A549 (cell line): ENCODE data around the gene ZHX3. TPM values are rescaled to one million over a fixed set of nuclear protein-coding genes. Genes with fewer than 3 reads are reported as not detected.

Source experiments
- ATAC-seq, 2 experiments: fragments of 200-7000 bp in 1 of 2; fragments of >200 bp in 1 of 2; cut with Nextera tagmentation in 1 of 2; cut with Tn5 transposase in 1 of 2; 3 replicates each; pipeline versions ENCODE4 v1.8.0 to v1.9.1; 2018 to 2020; ENCODE audit warnings: mild to moderate bottlenecking in 1 of 2, moderate library complexity in 1 of 2
- CTCF ChIA-PET: fragments of 300-600 bp; sonication (Branson Sonifier 250); formaldehyde crosslinking; extraction: SDS; loops from one replicate; lab custom pipeline; 2021; ENCODE audit warnings: antibody characterized with exemption, inconsistent platforms; lab: Yijun Ruan, JAX
- POLR2A ChIA-PET: fragments of 350-600 bp; formaldehyde crosslinking; extraction: SDS; loops from one replicate; lab custom pipeline; 2021; ENCODE audit warnings: antibody characterized with exemption, inconsistent platforms; lab: Yijun Ruan, JAX
- DNase-seq, 2 experiments: peaks; one replicate each; pipeline versions ENCODE4 v3.0.0 to v3.0.0-alpha.2; 2011 to 2016; ENCODE audit warnings: low read depth in 1 of 2, low spot score in 1 of 2
- FAIRE-seq: peaks from 2 replicates; lab custom pipeline; 2011; peaks lifted over from hg19 to GRCh38; lab: Jason Lieb, UNC
- H3K27ac ChIP-seq, 2 experiments: fragments of >200 bp; sonication (Bioruptor Twin); formaldehyde crosslinking; 3 replicates each; pipeline ENCODE4 v1.5.1; 2016 to 2017
- H3K4me1 ChIP-seq: fragments of >200 bp; sonication (Bioruptor Twin); formaldehyde crosslinking; 3 replicates; pipeline ENCODE4 v1.6.1; 2016
- H3K4me2 ChIP-seq: fragments of >200 bp; sonication (Bioruptor Twin); formaldehyde crosslinking; 3 replicates; pipeline ENCODE4 v1.6.1; 2016
- H3K4me3 ChIP-seq: fragments of >200 bp; sonication (Bioruptor Twin); formaldehyde crosslinking; 3 replicates; pipeline ENCODE4 v1.5.1; 2016
- H3K9me3 ChIP-seq: fragments of >200 bp; sonication (Bioruptor Twin); formaldehyde crosslinking; 3 replicates; pipeline ENCODE4 v1.6.1; 2016
- BCL3 ChIP-seq: fragments of >200 bp; sonication (Bioruptor Twin); formaldehyde crosslinking; IDR thresholded peaks from 3 replicates; pipeline ENCODE4 v1.6.1; 2016
- CBX2 ChIP-seq: fragments of 200-600 bp; sonication (generic); IDR thresholded peaks from 2 replicates; pipeline ENCODE4 v1.6.1; 2016; ENCODE audit warnings: low read depth, mild to moderate bottlenecking, borderline replicate concordance
- CBX8 ChIP-seq: fragments of 200-600 bp; sonication (generic); IDR thresholded peaks from 2 replicates; pipeline ENCODE4 v1.6.1; 2016
- CHD4 ChIP-seq: fragments of 200-600 bp; sonication (generic); IDR thresholded peaks from 2 replicates; pipeline ENCODE4 v1.6.1; 2016; ENCODE audit warnings: antibody characterized with exemption, mild to moderate bottlenecking, borderline replicate concordance
- E2F6 ChIP-seq: IDR thresholded peaks from 2 replicates; pipeline ENCODE4 v1.6.1; 2012; ENCODE audit warnings: low read depth, borderline replicate concordance
- FOSL2 ChIP-seq, 2 experiments: fragments of 450-650 bp in 1 of 2; fragments of >200 bp in 1 of 2; sonication (Bioruptor Twin) in 1 of 2; formaldehyde crosslinking; IDR thresholded peaks; 2 replicates each; pipeline versions ENCODE4 v1.5.0 to v1.6.1; 2016 to 2020; ENCODE audit warnings: mild to moderate bottlenecking in 1 of 2, moderate library complexity in 1 of 2
- HDAC2 ChIP-seq: fragments of 200-600 bp; sonication (generic); IDR thresholded peaks from 2 replicates; pipeline ENCODE4 v1.6.1; 2016
- HES2 ChIP-seq: fragments of >200 bp; sonication (Bioruptor Twin); formaldehyde crosslinking; IDR thresholded peaks from 2 replicates; pipeline ENCODE4 v1.6.1; 2016
- HEYL ChIP-seq: fragments of 250-450 bp; sonication (Bioruptor Pico); IDR thresholded peaks from 2 replicates; pipeline ENCODE4 v1.8.0; 2021; ENCODE audit warnings: mild to moderate bottlenecking, moderate library complexity
- HOXB13 ChIP-seq: fragments of 250-450 bp; sonication (Bioruptor Pico); IDR thresholded peaks from 2 replicates; pipeline ENCODE4 v1.5.0; 2020; ENCODE audit warnings: low read depth, mild to moderate bottlenecking, moderate library complexity
- JUNB ChIP-seq: fragments of >200 bp; sonication (Bioruptor Twin); formaldehyde crosslinking; IDR thresholded peaks from 2 replicates; pipeline ENCODE4 v1.6.1; 2016
- KDM5A ChIP-seq: fragments of 200-600 bp; sonication (generic); IDR thresholded peaks from 2 replicates; pipeline ENCODE4 v1.6.1; 2016; ENCODE audit warnings: antibody characterized with exemption, mild to moderate bottlenecking
- MAFK ChIP-seq: fragments of 450-650 bp; IDR thresholded peaks from 2 replicates; pipeline ENCODE4 v1.6.1; 2014; ENCODE audit not compliant: partially characterized antibody
- NFE2L2 ChIP-seq: fragments of 150-350 bp; conservative IDR thresholded peaks from 2 replicates; pipeline ENCODE4 v1.6.1; 2014; ENCODE audit warnings: low read length
- NPAS2 ChIP-seq: fragments of 250-450 bp; sonication (Bioruptor Pico); IDR thresholded peaks from 2 replicates; pipeline ENCODE4 v1.8.0; 2022; ENCODE audit warnings: mild to moderate bottlenecking, moderate library complexity, borderline replicate concordance
- POLR2AphosphoS2 ChIP-seq: conservative IDR thresholded peaks from 2 replicates; pipeline ENCODE4 v1.6.1; 2012; ENCODE audit warnings: low read length, improper control_type of control experiment, inconsistent platforms
- RARB ChIP-seq: fragments of 250-450 bp; sonication (Bioruptor Pico); IDR thresholded peaks from 2 replicates; pipeline ENCODE4 v1.8.0; 2021; ENCODE audit warnings: mild to moderate bottlenecking, moderate library complexity
- RNF2 ChIP-seq: fragments of 200-600 bp; sonication (generic); IDR thresholded peaks from 2 replicates; pipeline ENCODE4 v1.6.1; 2016; ENCODE audit warnings: low read depth, mild to moderate bottlenecking, antibody characterized with exemption, moderate library complexity, borderline replicate concordance
- TFCP2L1 ChIP-seq: fragments of 250-450 bp; sonication (Bioruptor Pico); IDR thresholded peaks from 2 replicates; pipeline ENCODE4 v1.5.0; 2021; ENCODE audit warnings: mild to moderate bottlenecking
- TP53 ChIP-seq: fragments of 250-450 bp; sonication (Bioruptor Pico); IDR thresholded peaks from 2 replicates; pipeline ENCODE4 v1.5.0; 2021; ENCODE audit warnings: mild to moderate bottlenecking, moderate library complexity
- USF2 ChIP-seq: fragments of 450-650 bp; IDR thresholded peaks from 2 replicates; pipeline ENCODE4 v1.6.1; 2014; ENCODE audit warnings: antibody characterized with exemption
- ZFP36 ChIP-seq: fragments of 450-650 bp; IDR thresholded peaks from 2 replicates; pipeline ENCODE4 v1.6.1; 2014; ENCODE audit warnings: borderline replicate concordance; ENCODE audit not compliant: partially characterized antibody
- ZSCAN20 ChIP-seq: fragments of 250-450 bp; sonication (Bioruptor Pico); IDR thresholded peaks from 2 replicates; pipeline ENCODE4 v1.8.0; 2022; ENCODE audit warnings: mild to moderate bottlenecking, moderate library complexity
- WGBS: methylation state at CpG from one replicate; pipeline ENCODE4 v1.1.6; 2017; ENCODE audit errors: missing lambda C conversion rate; 5-methylcytosine and 5-hydroxymethylcytosine counted together
- polyA plus RNA-seq, 4 experiments: library from polyadenylated mRNA; depleted of rRNA in 3 of 4; stranded (reverse); fragments of >200 nt; fragmentation: RNase III in 1 of 4; extraction: RNeasy Plus Mini Kit Qiagen cat#74134 plus additional on column Dnase treatment in 1 of 4; gene quantifications; 2 replicates in 3 of 4; 3 replicates in 1 of 4; pipeline ENCODE4 v1.2.3, GENCODE V29; 2011 to 2017

Gene ZHX3
- polyA plus RNA-seq, 2 of the 4 experiments (the other 2 are of a cell fraction), result 3.6 to 4.1 TPM

- Histone ChIP-seq H3K27ac (no peak overlapping the region), H3K4me1 (peaks cover 7% of the 10 kb centered on the region; the same call in 1 of the 3 replicates), H3K9me3 (no peaks in the 10 kb centered on the region), H3K4me3 (no peak overlapping the region), H3K4me2 (no peak overlapping the region)
- TF ChIP-seq RARB (CRISPR knock-in tag) (no peak), E2F6 (no peak), RNF2 (no peak), HDAC2 (no peak), FOSL2 (IDR thresholded peaks at IDR 0.05) (no peak), FOSL2 (CRISPR knock-in tag; IDR thresholded peaks at IDR 0.05) (no peak), USF2 (no peak), HOXB13 (CRISPR knock-in tag) (no peak)
- WGBS, result 93% methylated on average over 5 of the region's 17 CpGs
- ChIA-PET CTCF (interaction anchor here (10.4 kb wide), 1 partner anchor 173 kb away, joined by 248 read pairs; no protein-coding TSS in a partner anchor), POLR2A (no interaction called here)
- FAIRE-seq (no peak), DNase-seq (no peak), ATAC-seq (no peak)
These were observed 28.2 kb upstream of the ZHX3 start for GRCh38 chr20:41345729-41346067.

GRCh38 chr20:41344938-41345728 is 27.6 kb upstream of the ZHX3 start:
- H3K4me2 ChIP-seq, result no peak overlapping the region
- DNase-seq (no peak), FAIRE-seq (no peak), ATAC-seq (no peak)
- no peak overlapping the region for H3K27ac ChIP-seq
- WGBS, result 83% methylated on average over 9 of the region's 11 CpGs
- TF ChIP-seq HEYL, result no peak
- TF ChIP-seq TP53 (CRISPR knock-in tag), result no peak
- no peak for TF ChIP-seq BCL3
- TF ChIP-seq ZSCAN20 (CRISPR knock-in tag), result no peak
- H3K4me3 ChIP-seq, result no peak overlapping the region
- CTCF ChIA-PET, result interaction anchor here (0.7 to 10.4 kb wide), 2 partner anchors 173 to 199 kb away, joined by 3 to 248 read pairs; no protein-coding TSS in a partner anchor
- POLR2A ChIA-PET, result no interaction called here
- peaks cover 7% of the 10 kb centered on the region; the same call in 1 of the 3 replicates for H3K4me1 ChIP-seq
- H3K9me3 ChIP-seq, result no peaks in the 10 kb centered on the region

GRCh38 chr20:41344477-41344876 is 26.9 kb upstream of the ZHX3 start:
- no peaks in the 10 kb centered on the region for H3K9me3 ChIP-seq
- H3K27ac ChIP-seq, result no peak overlapping the region
- no peak for ATAC-seq
- DNase-seq, result no peak
- WGBS, result 98% methylated on average over 4 of the region's 4 CpGs
- no peak for FAIRE-seq
- no peak overlapping the region for H3K4me3 ChIP-seq
- TF ChIP-seq CBX2 (no peak), POLR2AphosphoS2 (no peak), RARB (CRISPR knock-in tag) (no peak), RNF2 (no peak), KDM5A (no peak), ZSCAN20 (CRISPR knock-in tag) (no peak), CHD4 (no peak), MAFK (no peak), HES2 (no peak), TFCP2L1 (CRISPR knock-in tag) (no peak), HOXB13 (CRISPR knock-in tag) (no peak), CBX8 (no peak), NFE2L2 (no peak), JUNB (no peak), NPAS2 (CRISPR knock-in tag) (no peak), ZFP36 (no peak)
- H3K4me2 ChIP-seq, result no peak overlapping the region
- ChIA-PET POLR2A (no interaction called here), CTCF (interaction anchor here (0.5 to 10.4 kb wide), 6 partner anchors 19 to 376 kb away, joined by 3 to 248 read pairs (median 4); no protein-coding TSS in a partner anchor)
- H3K4me1 ChIP-seq, result peaks cover 11% of the 10 kb centered on the region; the same call in 2 of the 3 replicates
